ENCODE data around the gene RASL12.

The RASL12 gene

DNA sequence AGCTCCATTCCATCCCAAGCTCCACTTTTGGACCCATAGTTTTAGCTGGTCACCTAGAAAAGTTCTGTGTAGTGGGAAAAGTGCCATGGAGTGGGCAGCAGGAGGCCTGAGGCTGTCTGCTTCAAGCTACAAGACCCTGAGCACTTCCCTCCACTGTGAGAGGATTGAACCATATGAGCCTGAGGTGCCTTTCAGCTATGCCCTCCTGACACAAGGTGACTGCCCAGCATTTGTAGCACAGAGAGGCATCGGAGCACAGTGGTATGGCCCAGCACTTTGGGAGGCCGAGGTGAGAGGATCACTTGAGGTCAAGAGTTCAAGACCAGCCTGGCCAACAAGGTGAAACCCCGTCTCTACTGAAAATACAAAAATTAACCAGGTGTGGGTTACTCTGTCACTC lies 4.8 kb upstream of the RASL12 start:
- DNase-seq = no peak

DNA sequence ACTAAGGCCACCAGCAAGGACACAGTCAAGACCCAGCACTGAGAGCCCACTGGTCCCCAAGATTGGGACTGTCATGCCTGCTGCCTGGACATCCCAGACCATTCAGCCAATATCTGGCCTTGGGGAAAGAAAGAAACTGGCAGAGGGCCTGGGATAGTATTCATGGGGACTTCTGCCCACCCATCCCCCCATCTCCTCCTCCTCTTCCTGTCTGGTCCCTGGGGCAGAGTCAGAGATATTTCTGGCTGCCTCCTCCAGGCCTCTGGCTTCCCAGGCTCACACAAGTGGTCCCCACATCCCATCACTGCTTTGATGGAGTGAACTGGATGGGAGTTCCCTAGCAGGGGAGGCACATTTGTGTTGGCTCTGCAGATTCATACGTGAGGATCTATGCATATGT lies 4.2 kb upstream of the RASL12 start:
- DNase-seq = no peak

DNA sequence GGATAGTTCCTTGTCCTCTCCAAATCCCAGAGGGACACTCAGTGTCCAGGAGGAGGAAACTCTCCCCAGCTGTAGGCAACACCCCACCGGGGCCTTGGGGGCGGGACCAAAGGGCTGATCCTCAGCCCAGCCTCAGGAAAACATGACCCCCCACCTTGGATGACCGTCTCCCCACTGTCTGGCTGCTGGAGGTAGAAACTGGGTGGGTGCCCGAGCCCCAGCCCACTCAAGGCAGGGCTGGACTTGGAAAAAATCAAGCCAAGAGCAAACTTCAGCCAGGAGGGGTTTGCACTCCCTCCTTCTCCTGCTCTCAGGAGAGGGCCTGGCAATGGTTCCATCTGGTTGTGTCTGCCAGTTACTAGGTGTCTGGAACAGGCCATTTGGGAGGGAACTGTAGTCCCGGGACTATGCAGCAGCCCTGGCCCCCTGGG lies 3.6 kb upstream of the RASL12 start:
- DNase-seq = no peak

DNA sequence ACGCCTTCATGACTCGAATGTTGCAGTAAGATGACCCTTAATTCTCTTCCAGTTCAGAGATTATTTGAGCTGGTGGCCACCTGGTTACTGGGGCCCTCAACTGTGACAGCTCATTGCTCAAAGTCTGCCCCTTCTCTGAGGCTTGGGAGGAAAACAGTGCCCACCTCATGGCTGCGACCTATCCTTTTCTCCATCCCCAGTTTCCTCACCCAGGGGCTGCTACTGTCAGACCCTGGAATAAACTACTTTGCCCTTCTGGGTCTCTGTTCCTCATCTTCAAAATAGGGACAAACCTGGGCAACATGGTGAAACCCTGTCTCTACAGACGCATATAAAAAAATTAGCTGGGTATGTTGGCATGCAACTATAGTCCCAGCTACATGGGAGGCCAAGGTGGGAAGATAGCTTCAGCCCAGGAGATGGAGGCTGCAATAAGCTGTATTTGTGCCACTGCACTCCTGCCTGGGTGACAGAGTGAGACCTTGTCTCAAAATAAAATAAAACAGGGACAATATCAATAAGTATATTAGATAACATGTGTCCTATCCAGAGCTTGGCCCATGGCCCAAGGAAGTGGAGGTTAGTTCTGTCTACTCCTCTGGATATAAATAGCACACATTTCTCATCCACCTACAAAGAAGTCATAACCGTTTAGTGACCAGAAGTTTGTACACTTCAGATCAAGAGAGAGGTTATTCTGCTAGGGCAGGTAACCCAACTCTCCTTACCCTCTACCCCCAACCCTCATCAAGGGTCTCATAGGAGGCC lies 2.2 kb upstream of the RASL12 start:
- DNase-seq = no peak

DNA sequence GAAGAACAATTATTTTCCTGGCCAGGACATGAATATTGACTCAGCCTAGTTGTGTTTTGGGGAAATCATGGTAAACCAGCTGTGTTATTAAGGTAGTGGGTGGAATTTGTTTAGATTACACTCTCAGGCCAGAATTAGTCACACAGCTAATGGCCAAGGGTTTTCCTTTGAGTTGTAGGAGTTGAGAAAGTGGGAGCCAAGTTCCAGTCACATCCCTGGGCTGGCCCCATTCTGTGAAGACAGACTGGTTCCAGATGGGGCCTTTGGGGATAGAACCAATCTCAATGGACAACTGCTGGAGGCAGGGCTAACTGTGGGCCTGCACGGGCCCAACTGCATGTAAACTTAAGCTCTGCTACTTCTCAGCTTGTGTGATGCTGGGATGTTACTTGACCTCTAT lies 1.4 kb upstream of the RASL12 start:
- DNase-seq = no peak

DNA sequence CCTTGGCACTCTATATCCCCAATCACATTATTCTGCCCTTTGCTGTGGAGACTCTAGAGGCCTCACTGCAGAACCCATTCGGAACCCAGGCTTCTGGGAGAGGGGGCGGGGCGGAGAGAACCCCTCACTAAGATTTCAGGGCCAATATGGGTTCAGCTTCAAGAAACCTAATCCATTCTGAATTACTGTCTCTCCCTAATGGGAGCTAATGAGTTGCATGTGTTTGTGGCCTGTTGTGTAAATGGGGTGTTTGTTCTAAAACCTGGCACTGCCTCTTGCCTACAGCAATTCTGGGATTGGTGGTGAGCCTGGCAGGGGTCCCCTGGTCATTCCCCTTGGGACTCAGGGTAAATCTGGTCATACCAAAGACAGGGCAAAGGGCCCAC lies 605 bp upstream of the RASL12 start:
- no peak for DNase-seq

DNA sequence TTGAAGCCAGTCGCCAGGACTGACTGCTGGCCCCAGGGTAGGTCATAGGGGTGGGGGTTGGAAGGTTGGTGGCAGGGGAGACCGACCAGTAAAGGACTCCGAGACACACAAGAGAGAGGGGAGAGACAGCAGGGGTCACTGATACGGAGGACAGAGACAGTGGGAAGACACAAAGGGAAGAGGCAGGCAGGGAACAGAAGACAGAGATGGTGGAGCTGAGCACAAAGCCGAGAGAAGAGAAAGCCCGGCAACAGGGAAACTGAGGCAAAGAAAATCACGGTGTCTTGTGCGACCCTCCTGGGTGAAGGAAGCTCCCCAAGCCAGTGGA lies 510 bp downstream of the RASL12 start:
- no peak for DNase-seq

DNA sequence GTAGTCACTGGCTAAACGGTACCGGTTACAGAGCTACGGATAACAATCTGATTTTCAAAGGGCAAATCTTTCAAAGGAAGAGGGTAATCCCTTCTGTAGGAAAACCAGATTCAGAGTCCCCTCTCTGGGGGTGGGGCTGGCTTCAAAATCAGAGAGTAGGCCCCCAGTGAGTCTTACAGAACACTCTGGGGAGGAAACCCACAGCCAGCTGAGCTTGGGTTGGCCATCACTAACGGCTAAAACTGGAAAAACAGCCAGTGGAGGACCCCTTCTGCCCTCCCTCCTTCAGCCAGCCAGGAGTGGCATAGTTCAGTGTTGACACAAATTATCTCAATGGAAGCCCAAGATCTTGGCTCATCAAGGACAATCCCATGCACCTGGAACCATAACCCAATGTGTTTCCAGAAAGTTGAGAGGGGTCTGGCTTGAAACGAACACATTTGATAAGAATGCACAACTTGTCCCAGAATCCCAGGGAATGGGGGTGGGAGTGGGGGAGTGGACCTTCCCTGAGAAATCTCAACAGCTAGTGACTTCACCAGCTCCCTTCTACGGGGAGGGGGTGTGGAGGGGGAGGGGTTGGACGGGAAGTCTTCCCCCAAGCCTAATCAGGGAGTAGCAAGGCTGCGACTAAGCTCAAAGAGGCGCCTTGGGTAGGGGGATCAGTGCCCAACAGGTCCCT lies 1.0 kb downstream of the RASL12 start:
- no peak for DNase-seq

DNA sequence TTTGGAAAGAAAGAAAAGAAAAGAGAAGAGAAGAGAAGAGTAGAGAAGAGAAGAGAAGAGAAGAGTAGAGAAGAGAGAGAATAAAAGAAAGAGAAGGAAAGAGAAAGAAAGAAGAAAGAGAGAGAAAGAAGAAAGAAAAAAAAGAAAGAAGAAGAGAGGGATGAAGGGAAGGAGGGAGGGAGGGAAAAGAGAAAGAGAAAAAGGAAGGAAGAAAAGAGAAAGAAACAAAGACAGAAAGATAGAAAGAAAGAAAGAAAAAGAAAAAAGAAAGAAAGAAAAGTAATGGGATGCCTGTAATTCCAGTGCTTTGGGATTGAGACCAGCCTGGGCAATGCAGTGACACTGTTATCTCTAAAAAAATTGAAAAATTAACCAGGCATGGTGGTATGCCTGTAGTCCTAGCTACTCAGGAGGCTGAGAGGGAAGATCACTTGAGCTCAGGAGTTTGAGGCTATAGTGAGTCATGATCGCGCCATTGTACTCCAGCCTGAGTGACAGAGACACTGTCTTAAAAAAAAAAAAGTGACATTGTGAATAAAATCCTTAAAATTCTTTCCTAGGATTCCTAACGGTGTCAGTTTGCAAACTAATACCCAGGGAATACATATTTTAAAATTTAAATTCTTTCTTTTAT lies 1.7 kb downstream of the RASL12 start:
- no peak for DNase-seq

DNA sequence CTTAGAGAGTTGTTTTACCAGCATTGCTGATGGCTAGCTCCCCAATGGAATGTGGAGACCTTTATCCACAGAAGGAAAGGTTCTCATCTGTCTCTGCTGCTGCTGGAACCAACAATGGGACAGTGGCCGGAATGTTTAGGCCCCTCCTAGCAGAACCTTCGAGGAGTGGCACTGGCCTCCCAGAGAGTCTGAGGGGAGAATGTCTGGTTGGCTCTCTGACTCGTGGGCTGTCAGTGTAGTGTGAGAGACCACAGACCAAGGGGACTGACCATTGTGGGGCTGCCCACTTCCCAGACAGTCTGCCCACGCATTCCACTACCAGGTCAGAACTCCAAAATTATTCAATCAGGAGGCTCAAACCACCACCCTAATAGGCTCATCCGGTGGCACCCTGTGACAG lies 5.1 kb downstream of the RASL12 start:
- no peak for DNase-seq

DNA sequence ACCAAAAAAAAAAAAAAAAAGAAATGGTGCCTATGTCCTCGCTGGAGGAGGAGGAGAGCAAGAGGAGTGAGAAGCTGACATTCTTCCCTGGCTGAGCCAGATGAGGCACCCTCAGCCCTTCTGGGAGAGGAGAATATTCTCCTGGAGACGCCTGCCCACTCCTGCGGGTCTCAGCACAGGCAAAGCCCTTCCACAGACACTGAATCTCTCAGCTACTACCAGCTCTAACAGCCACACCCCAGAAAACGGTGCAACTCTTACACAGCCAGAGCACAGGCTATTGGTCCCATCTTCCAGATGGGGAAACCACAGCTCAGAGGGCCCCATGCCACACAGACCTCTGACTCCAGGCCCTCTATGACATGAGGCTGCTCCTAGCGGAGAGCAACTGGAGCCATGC lies 5.7 kb downstream of the RASL12 start:
- no peak for DNase-seq

DNA sequence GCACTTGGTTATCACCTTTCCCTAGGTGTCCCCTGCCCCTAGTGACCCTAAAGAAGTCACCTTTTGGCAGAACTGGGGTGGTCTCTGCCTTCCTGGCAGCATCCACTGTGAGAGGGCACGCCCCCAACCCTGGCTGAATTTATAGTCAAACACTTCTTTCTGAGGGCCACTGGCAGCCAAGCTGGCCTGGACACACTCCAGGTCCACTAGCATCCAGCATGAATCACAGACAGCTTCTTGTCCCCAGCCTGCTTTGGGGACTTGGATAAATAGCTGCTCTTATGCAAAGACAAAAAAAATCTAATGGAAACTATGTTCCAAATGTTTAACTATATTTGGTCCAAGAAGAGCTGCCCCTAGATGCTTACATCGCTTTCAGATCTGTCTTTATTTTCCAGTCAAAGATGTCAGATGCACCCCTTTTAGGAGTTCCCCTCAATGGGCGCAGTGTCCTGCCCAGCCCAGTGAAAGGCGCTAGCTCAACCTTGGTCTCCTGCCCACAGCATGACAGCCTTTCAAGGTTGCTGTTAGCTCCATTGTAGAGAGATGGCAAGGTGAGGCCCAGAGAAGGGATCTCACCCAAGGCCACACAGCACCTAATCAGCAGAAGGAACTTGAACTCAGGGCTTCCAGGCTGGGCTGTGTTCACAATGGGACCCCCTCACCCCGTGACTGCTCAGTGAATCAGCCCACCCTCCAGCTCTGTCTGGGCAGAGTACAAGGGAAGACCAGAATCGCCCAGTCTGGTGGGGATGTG lies 7.0 kb downstream of the RASL12 start:
- no peak for DNase-seq

DNA sequence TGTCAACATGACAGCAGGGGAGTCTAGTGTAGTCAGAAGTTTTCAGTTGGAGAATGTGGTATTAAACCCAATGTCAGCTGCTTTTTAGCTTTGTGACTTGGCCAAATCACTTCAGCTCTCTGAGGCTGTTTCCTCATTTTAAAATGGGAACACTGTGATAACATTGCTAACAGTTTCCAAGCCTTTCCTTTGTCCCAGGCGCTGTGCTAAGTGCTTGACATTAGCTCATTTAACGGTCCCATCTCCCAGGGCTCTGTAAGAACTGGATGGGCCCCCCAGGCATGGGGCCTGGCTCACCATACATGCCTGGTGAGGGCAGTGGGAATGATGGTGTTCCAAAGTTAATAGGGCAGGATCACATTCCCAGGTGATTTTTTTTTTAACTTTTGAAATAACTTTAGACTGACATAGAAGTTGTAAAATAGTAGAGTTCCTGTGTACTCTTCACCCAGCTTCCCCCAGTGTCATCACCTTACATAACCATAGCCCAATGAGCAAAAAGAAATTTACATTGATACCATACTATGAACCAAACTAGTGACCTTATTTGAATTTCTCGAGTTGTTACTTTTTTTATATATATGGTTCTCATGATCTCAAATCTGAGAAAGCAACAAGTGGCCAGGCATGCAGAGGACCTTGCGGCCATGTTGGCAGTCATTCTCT lies 7.7 kb downstream of the RASL12 start:
- no peak for DNase-seq

DNA sequence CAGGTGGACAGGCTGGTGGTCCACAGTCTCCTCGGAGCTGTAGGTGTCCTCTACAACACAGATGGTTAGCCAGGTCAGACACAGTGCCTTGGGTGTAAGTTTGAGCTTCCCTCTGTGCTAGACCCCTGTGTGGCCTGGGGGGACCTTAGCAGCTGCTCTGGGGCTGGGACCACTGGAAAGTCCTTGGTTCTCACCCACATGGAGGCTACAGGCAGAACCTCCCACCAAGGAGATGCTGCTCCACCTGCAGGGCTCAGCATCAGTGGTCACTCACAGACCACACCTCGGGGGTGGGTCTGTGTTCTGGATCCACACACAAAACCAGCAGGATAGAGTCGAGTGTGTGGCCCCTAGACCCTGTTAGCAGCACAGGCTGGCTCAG lies 8.4 kb downstream of the RASL12 start:
- no peak for DNase-seq

DNA sequence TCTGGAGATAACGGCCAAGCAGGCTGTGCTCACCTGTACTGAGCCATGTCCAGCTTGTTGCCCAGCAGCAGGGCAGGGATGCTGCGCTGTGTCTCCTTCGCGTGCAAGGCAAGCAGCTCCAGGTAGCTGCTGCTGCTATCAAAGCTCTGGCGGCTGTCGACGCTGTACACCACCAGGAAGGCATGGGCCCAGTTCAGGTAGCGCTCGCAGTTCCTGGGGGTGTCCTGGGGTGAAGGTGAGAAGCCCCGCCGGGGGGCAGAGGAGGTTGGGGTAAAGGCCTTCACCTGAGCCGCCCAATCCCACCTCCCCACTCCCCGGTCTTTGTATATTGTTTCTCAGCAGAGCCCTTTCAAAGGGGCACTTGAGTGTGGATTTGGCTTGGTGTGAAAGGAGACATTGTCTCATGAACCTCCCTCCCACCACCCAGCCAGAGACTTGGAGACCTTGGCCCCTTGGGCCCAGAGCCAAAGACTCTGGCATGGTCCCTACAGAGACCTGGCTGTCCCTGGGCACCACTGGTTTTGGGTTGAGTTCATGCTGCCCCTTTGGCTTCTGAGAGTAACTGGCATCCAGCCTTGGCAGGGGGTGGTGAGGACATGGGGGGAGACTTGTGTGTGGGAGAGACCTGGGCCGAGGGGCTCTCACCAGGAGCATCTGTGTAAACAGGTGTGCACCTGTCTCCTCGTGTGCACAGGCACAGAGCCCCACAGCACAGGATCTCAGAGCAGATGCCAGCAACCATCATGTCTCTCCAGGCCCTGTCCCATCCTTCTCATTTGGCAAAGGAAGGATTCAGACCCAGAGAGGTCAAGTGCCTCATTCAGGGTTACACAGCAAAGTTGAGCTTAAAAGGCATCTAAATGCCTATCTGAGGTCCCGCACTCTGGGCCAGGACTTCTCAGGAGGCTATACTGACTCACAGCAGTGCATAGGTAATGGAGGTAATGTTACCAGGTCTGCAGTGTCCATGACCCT lies 9.1 kb downstream of the RASL12 start:
- no peak for DNase-seq

DNA sequence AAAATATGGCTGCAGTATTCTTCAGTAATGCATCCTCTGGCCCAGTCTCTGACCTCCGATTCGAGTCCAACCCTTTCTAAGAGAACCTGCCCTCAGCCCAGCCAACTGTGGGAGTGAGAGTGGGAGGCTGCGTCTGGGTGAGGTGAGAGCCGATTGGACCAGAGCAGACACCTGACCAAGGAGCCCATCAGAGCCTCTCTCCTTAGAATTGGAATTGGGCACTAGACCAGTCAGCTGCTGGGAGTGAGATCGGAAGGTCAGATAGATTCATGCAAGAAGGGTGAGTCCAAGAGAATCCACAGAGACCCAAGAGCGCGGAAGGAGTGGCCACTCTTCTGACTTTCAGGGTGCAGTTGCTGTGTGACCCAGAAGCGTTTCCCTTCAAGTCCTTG lies 10.2 kb downstream of the RASL12 start:
- no peak for DNase-seq

DNA sequence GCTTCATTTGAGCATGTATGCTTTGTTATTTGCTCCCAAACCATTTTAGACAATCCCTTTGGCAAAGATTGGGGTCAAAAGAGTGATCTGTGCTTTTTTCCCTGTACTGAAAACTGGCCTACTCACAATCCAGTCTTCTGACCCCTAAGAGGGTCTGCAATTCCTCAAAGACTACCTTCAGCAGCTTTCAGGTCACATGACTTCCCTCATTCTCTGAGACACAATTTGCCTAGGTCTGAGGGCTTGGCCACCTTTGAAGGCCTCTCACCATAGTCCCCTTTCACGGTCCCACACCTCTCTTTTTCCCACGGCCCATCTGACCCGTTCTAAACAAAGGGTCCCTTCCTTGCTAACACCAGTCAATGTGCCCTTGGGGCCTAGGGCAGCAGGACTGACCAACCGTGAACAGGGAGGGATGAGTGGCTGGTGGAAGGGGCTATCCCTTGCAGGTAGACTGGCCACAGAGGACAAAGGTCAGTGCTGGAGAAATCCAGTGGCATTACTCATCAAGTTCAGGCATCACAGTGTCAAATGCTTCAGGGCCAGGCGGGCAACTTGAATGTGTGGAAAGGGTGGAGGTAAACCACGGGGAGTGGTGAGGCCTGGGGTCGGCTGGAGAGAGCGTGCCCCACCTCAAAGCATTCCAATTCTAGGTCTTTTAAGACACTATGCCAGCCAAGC lies 10.8 kb downstream of the RASL12 start:
- DNase-seq = no peak

DNA sequence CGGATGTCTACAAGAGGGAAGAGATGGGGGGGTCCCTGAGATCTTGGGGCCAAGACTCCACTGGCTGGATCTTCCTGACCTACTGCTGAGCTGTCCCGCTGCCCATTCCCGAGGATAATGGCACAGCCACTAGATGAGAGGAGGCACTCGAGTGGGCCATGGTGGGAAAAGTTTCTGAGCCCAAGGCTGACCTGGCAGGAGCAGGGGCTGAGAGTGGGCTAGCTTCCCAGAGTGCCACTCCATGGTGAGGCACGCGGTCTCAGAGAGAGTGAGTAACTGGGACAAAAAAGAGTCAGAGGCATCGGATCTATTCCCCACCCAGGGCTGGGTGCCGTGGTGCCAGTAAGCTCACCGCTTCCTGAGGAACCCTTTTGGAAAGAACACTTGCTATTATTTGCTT lies 11.7 kb downstream of the RASL12 start:
- no peak for DNase-seq

DNA sequence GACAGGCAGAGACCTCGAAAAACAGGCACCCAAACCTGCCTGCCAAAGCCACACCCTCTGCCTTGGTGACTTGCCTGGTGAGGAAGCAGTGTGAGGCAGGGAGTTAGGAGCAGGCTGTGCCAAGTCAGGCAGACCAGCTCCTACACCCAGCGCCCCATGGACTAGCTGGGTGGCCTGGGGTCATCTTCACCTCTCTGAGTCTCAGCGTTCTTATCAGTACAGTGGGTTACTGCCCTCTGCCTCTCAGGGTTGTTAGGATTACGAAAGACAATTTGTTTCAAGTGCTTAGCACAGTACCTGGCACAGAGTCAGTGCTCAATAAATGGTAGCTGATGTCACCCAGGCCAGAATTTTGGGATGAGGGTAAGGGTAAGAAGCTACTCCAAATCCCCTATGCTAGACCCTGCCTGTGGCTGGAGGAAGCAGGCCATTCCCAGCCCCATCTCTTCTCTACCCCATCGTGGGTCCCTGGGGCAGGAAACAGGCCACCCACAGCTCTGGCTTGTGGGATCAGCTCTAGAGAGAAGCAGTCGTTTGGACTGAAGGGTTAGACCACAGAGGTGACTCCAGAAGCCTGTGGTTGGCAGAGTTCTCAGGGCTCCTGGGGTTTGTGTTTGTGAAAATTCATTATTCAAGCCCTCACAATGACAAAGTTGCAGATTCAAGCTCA lies 12.5 kb downstream of the RASL12 start:
- DNase-seq = no peak

DNA sequence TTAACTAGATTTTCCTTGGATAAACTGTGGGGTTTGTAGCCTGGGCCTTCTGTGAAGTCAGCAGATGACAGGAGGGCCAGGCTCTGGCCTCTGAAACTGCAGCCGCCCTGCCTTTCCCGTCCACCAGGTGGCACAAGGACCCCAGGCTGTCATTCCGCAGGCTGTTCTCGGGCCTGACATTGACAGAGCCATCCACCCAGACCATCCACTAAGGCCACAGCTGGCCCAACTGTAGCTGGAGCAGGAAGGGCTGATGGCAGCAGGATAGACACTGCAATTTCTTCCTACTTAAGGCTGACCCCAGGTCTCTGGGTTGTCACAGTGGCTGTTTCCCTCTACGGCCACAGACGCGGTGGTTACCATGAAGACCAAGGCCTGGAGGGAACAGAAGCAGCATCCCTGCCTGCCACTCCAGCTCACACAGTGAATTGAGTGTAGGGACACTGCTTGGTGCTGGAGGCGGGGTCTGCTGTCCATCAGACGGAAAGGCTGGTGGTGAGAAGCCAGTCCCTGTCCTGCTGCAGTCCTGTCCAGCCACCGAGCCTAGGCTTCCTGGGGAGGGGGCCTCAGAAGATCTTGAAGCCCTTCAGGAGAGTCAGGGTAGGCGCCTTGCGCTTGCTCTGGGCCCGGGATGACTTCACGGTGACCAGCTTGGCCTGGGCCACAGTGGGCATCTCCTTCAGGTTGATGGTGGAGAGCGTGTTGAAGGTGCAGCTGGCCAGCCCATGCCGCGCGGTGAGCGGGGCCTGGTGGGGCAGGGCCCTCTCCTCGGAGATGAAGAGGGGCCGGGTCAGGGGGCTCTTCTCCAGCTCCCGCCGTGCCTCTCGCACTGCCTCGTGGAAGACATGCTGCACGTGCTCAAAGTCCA lies 13.2 kb downstream of the RASL12 start:
- DNase-seq = peak; percentile 40 to 55
